Small intestine (tissue), 7 donors: Measurements from ENCODE around the gene ABCA8. TPM values are rescaled to one million over a fixed set of nuclear protein-coding genes. Genes with fewer than 3 reads are reported as not detected.

Experiments
- DNase-seq, 2 donors: peaks; one replicate each; pipeline versions ENCODE4 v3.0.0 to v3.0.0-alpha.2; 2013
- FAIRE-seq: peaks from 2 replicates; lab custom pipeline; 2012; peaks lifted over from hg19 to GRCh38; lab: Jason Lieb, UNC
- H3K27ac ChIP-seq, 3 donors: one replicate each; pipeline ENCODE4 v1.5.1; 2013; ENCODE audit warnings: low read length in 2 of 3, mild to moderate bottlenecking in 2 of 3, control low read depth in 1 of 3, inconsistent platforms in 1 of 3, low read depth in 1 of 3, moderate library complexity in 1 of 3
- H3K27me3 ChIP-seq, 3 donors: one replicate each; pipeline ENCODE4 v1.6.1; 2013; ENCODE audit warnings: low read length in 3 of 3, inconsistent platforms in 1 of 3; ENCODE audit not compliant: control insufficient read depth in 3 of 3, insufficient read depth in 3 of 3
- H3K36me3 ChIP-seq, 3 donors: one replicate each; pipeline ENCODE4 v1.6.1; 2013; ENCODE audit warnings: low read length in 3 of 3, inconsistent platforms in 1 of 3, low read depth in 1 of 3, mild to moderate bottlenecking in 1 of 3, moderate library complexity in 1 of 3; ENCODE audit not compliant: control insufficient read depth in 3 of 3, insufficient read depth in 2 of 3
- H3K4me1 ChIP-seq, 3 donors: one replicate each; pipeline ENCODE4 v1.6.1; 2013; ENCODE audit warnings: low read length in 2 of 3, inconsistent platforms in 1 of 3, low read depth in 1 of 3, mild to moderate bottlenecking in 1 of 3, moderate library complexity in 1 of 3; ENCODE audit not compliant: control insufficient read depth in 3 of 3, insufficient read depth in 2 of 3
- H3K4me3 ChIP-seq, 3 donors: one replicate each; pipeline ENCODE4 v1.5.1; 2013; ENCODE audit warnings: low read length in 3 of 3, control low read depth in 1 of 3, inconsistent platforms in 1 of 3, low read depth in 1 of 3, mild to moderate bottlenecking in 1 of 3, moderate library complexity in 1 of 3
- H3K9me3 ChIP-seq, 2 donors: one replicate each; pipeline ENCODE4 v1.6.1; 2013; ENCODE audit warnings: low read depth in 1 of 2, low read length in 1 of 2; ENCODE audit not compliant: control insufficient read depth in 2 of 2, insufficient read depth in 1 of 2
- WGBS, 3 donors: extraction: QIAGEN DNeasy Blood & Tissue Kit; methylation state at CpG; one replicate each; pipeline ENCODE4 v1.1.7; 2013; 5-methylcytosine and 5-hydroxymethylcytosine counted together
- polyA plus RNA-seq, 4 donors: library from polyadenylated mRNA; stranded (reverse) in 3 of 4; unstranded in 1 of 4; fragments of 200-250 nt in 3 of 4; fragments of 120-200 nt in 1 of 4; gene quantifications; one replicate each; pipeline versions ENCODE4 v1.2.1 to v1.2.3, GENCODE V29; 2013
- donor health status: healthy with polysubstance abuse.
- donor health status: control.
- donor health status: control.
- donor health status: Bipolar disorder and iron deficiency.
- donor health status: healthy.

The ABCA8 gene
- polyA plus RNA-seq, 4 donors, result 1.5 to 7.7 (median 1.9) TPM; not detected in 1

DNA sequence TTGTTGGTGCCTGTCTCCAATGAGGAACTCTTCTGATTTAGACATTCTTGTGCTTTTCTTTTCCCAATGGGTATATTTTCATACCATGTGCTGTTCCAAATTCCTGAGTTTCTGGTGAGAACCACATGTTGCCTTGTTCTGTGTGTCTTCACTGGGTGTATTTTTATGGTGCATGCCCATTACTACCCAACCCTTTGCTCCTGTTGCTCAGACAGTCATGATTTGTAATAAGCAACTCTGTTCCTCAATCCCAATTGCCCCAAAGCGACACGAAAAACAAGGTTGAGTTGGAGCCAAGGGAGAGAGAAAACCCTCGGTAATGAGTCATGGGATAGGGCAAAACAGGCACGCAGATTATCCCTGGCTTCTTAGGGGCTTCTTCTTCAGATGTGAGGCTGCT is 101.8 kb downstream of the ABCA8 start:
- H3K9me3 ChIP-seq, result peaks cover 0 to 1% of the 10 kb centered on the region in 2 donors
- FAIRE-seq (no peak), DNase-seq (no peak)
- no peak overlapping the region for H3K4me3 ChIP-seq
- H3K4me1 ChIP-seq, result no peaks in the 10 kb centered on the region
- H3K36me3 ChIP-seq, result no peaks in the 10 kb centered on the region
- H3K27ac ChIP-seq, result no peak overlapping the region
- WGBS, 3 donors, result 83 to 91% (median 86%) methylated on average over 4 of the region's 4 CpGs
- H3K27me3 ChIP-seq, result no peaks in the 10 kb centered on the region

DNA sequence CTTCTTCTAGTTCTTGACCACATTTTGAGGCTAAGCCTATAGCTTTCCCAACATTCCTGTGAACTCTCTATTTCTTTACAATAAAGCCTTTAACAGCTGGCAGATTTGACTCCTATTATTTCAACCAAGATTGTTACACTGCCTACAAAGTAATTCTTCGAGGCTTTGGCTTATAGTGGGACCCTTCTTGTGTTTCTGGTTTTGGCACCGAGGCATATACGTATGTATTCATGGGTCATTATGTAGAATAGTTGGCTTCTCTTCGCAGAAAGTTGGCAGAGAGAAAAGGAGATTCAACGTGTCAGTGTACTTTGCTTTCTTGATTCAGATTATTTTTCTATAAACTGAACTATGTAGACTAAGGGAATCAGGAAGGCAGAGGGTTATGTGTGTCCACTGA is 102.2 kb downstream of the ABCA8 start:
- no peaks in the 10 kb centered on the region for H3K36me3 ChIP-seq
- no peak overlapping the region for H3K4me3 ChIP-seq
- H3K4me1 ChIP-seq, result no peaks in the 10 kb centered on the region
- no peaks in the 10 kb centered on the region for H3K27me3 ChIP-seq
- WGBS, 3 donors, result 74 to 83% (median 79%) methylated on average over 5 of the region's 5 CpGs
- DNase-seq (no peak), FAIRE-seq (no peak)
- H3K27ac ChIP-seq, result no peak overlapping the region
- H3K9me3 ChIP-seq, result no peaks in the 10 kb centered on the region

DNA sequence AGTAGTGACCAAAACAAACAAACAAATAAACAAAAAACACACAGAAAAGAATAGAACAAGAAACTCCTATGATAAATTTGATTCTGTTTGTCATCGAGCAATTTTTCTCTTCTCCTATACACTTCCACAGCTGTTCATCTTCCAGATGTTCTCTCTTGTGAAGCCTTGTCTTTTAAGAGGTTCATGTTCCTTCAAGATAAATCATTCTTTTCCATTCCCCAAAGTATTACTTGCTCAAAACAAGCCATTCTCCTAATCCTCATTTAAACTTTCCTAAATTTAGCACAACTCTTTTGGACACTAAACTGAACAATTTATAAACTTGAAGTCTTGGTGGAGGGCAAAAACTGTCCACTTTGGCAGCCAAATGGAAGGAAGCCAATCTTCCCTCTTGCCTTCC is 103.3 kb downstream of the ABCA8 start:
- FAIRE-seq (no peak), DNase-seq (no peak)
- no peaks in the 10 kb centered on the region for H3K4me1 ChIP-seq
- WGBS, 3 donors, result 78 to 100% (median 83%) methylated on average over 1 of the region's 1 CpG
- no peak overlapping the region for H3K27ac ChIP-seq
- no peaks in the 10 kb centered on the region for H3K27me3 ChIP-seq
- no peak overlapping the region for H3K4me3 ChIP-seq
- no peaks in the 10 kb centered on the region for H3K9me3 ChIP-seq
- no peaks in the 10 kb centered on the region for H3K36me3 ChIP-seq

DNA sequence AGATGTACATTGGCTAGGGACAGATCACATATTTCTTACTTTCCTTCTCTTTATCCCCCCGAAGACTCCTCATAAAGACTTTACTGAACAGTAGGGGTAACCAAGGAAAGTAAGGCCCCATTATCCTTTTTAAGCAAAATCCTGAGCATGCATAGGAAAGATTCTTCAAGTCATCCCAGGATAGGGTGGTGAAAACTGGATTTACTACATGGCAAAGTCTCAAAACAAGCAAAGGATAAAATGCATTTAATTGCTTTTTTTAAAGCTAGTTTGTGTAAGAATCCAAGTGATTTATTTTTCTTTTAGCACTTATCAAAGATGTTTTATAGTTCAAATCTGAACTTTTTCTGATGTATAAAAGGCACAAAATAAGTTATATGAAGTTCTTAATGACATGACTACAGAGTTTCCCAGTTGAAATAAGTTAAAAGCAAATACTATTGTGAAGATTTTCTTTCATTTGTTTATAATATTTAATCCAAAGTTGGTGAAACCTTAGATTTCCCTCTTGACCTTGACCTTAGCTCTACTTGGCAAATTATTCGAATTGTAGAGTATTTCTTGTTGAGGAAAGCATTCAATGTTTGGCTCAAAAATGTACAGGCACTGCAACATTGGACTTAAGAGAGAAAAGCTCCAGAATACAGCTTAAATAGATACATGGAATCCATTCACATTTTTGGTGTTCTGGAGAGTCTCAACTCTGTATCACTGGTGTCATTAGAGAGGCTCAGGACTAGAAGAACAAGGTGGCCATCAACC is 104.3 kb downstream of the ABCA8 start:
- WGBS, 3 donors, result 64 to 66% (median 65%) methylated on average over 2 of the region's 2 CpGs
- FAIRE-seq (no peak), DNase-seq (no peak)
- H3K4me1 ChIP-seq, result no peaks in the 10 kb centered on the region
- no peaks in the 10 kb centered on the region for H3K27me3 ChIP-seq
- no peak overlapping the region for H3K4me3 ChIP-seq
- no peaks in the 10 kb centered on the region for H3K9me3 ChIP-seq
- no peak overlapping the region for H3K27ac ChIP-seq
- no peaks in the 10 kb centered on the region for H3K36me3 ChIP-seq

DNA sequence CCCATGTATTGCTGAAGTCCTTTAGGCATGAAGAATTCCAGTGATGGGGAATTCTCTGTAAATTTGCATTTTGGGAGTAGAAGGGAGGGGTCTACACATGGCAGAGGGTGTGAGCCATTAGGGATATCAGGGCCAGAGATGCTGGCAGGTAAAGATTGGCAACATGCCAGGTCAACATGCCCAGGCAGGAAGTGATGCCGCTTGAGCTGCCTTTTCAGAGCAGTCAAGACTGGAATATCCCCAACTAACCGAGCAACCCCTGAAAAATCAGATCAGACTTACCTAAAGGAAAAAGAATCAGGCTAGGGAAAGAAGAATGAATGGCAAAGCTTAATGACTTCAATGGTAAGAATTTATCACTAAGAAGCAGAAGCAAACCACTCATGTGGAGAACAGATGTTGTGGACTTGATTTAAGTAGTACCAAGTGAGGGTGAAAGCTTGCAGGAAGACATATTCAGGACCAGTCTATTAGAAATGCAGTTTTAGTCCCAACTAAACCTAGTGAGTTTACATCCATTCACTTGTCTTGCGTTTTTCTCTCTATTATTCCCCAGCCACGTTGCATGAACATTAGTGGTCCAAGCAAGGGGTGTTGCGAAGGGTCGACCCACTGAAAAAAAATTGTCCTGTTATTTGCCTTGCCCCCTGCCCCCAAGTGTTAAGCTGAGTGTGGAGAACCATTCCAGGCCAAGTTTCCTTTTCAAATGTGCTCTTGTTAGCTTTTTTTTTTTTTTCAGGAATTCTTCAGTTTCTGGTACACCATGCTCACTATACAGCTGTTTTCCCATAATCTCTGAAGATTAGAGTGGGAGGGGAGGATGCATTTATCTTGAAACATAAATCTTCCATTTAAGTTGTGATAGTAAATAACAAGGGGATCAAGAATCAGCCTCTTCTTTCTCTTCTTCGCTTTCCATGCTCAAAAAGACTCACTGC is 105.2 kb downstream of the ABCA8 start:
- FAIRE-seq, result no peak
- H3K4me3 ChIP-seq, result no peak overlapping the region
- no peaks in the 10 kb centered on the region for H3K4me1 ChIP-seq
- no peak for DNase-seq
- WGBS, 3 donors, result 73 to 82% (median 77%) methylated on average over 7 of the region's 7 CpGs
- no peak overlapping the region for H3K27ac ChIP-seq
- no peaks in the 10 kb centered on the region for H3K27me3 ChIP-seq
- H3K9me3 ChIP-seq, result no peaks in the 10 kb centered on the region
- H3K36me3 ChIP-seq, result no peaks in the 10 kb centered on the region

DNA sequence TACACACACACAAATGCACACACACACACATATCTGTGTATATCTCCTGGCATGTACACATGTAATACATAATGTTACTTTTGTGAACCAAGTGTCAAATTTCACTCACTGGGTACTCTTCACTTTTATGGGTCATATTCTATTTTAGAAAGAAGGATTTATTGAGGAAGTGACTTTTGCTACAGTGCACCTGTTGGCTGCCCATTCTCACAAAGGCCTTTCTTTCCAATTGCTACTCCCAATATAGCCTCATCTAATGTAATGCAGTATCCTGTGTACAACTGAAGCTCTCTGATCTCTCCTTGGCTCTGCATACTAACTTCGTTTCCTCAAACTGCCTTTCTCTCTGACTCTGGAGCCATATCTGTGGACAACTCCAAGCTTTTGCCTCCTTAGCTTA is 107.5 kb downstream of the ABCA8 start:
- Histone ChIP-seq H3K27ac (no peak overlapping the region), H3K4me3 (no peak overlapping the region), H3K9me3 (no peaks in the 10 kb centered on the region), H3K36me3 (no peaks in the 10 kb centered on the region), H3K4me1 (no peaks in the 10 kb centered on the region), H3K27me3 (no peaks in the 10 kb centered on the region)
- DNase-seq (no peak), FAIRE-seq (no peak)
- 48 to 61% (median 56%) methylated on average over 1 of the region's 1 CpG for WGBS, 3 donors

DNA sequence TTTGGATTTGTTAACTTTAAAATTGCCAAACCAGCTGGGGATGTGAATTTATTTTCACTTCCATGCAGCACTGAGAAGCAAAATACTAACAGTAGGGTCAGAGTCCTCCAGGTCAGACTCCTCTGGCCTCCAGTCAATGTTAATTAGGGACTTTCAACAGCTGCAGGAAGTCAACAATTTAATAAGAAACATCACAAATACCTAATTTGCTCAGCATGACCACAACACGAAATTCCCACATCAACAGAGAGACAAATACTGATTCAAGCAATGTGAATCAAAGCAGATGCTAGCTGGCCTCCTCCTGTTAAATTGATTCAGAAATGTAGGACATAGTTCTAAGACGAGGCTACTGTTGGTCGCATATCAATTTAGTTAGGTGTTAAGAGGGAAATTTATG is 111.7 kb downstream of the ABCA8 start:
- 20 to 42% (median 30%) methylated on average over 3 of the region's 3 CpGs for WGBS, 3 donors
- Histone ChIP-seq H3K36me3 (no peaks in the 10 kb centered on the region), H3K4me1 (no peaks in the 10 kb centered on the region), H3K27me3 (no peaks in the 10 kb centered on the region), H3K27ac (no peak overlapping the region), H3K4me3 (no peak overlapping the region), H3K9me3 (no peaks in the 10 kb centered on the region)
- FAIRE-seq, result no peak
- no peak for DNase-seq

DNA sequence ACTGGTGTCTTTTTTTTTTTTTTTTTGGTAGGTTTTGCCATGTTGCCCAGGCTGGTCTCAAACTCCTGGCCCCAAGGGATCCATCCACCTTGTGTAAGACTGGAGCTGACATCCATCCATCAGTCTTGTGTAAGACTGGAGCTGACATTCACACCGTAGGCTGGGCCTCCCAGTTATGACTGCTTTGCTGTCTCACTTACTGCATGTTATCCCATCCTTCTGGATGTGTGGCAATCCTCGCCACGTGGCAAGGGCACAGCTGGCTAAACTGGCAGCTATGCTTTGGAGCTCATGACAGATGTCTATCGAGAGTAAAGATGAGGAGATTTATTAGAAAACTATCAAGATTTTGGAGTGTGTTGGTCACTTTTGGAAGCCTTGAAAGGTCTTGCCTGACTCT is 115.1 kb downstream of the ABCA8 start:
- no peak overlapping the region for H3K4me3 ChIP-seq
- no peaks in the 10 kb centered on the region for H3K27me3 ChIP-seq
- H3K36me3 ChIP-seq, result no peaks in the 10 kb centered on the region
- 65 to 69% (median 68%) methylated on average over 4 of the region's 4 CpGs for WGBS, 3 donors
- DNase-seq (no peak), FAIRE-seq (no peak)
- H3K9me3 ChIP-seq, result no peaks in the 10 kb centered on the region
- no peaks in the 10 kb centered on the region for H3K4me1 ChIP-seq
- H3K27ac ChIP-seq, result no peak overlapping the region
